EH (cell line): ENCODE measurements around the gene EXOG.

Source experiments
- DNase-seq: peaks from one replicate; pipeline ENCODE4 v3.0.0-alpha.2; 2015; ENCODE audit warnings: low read depth

EXOG gene

GRCh38 chr3:38510631-38511030 lies 14.5 kb downstream of the EXOG start:
- DNase-seq: no peak

DNA sequence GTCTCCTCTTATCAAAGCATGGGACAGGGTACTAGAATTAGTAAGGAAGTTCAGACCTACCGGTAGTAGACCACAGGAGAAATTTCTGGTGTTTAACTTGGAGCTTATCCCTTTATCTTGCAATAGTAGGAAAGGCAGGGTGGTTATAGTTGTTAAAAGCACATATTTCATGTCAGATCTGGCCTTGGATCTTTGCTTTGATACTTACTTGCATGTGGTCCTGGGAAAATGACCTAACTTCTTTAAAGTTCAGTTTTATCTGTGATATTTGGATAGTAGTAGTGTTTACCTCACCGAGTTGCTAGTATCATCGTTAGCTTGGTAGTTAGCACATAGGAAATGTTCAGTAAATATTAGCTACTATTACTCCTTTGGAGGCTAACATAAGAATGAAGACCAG lies 15.4 kb downstream of the EXOG start:
- no peak for DNase-seq

- no peak for DNase-seq
These were observed 19.2 kb downstream of the EXOG start for GRCh38 chr3:38515367-38515766.

DNA sequence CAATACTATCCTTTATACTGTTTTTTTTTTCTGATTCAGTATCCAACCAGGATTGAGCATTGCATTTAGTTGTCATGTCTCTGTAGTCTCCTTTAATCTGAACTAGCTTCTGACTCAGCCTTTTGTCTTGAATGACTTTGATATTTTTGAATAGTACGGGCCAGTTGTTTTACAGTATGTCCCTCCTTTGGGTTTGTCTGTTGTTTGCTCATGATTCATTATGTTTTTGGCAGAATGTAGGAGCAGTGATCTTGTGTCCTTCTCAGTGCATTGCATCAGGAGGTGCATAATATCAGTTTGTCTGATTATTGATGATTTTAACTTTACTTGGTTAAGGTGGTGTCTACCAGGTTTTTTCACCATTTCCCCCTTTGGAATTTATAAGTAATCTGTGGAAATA lies 20.5 kb downstream of the EXOG start:
- DNase-seq: no peak

DNA sequence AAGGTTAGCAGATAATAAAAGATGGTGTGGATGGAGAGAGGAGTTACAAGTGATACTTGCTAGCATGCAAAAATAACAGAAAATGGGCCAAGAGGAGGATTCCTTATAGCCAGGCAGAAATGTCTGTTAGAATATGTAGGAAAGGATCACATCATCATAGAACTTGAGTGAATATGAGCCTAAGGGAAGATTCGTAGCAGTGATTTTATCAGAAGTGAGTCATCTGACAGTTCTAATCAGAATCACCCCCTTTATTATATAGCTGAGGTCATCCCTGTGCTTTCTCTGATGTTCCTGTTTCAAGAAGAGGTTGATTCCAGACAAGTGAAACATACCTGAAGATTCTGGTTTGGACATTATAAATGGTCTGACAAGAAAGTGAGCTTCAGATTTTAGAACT lies 22.9 kb downstream of the EXOG start:
- peak; percentile 87 for DNase-seq

- DNase-seq: no peak
These were observed 23.5 kb downstream of the EXOG start for GRCh38 chr3:38519651-38520050.

GRCh38 chr3:38521391-38521987 lies 25.3 kb downstream of the EXOG start:
- peak; percentile 66 for DNase-seq

DNA sequence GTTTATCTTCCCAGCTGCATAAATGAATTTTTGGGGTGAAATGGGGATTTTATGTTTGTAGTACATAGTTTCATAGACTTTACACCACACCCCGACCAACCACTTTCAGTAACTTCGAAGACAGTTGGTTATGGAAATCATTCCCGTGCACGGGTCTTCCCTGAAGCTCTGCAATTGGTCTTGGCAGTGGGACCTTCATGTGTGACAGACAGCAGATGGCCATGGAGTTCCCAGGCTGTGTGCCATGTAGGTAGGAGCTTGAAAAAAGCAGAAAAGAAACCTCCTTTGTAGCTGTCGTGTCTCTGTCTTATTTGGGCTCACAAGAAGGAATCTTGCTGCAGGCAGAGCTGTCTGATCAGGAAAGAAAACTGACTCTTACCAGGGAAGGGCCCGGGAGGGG lies 25.9 kb downstream of the EXOG start:
- DNase-seq: no peak

GRCh38 chr3:38524141-38524739 lies 28.1 kb downstream of the EXOG start:
- DNase-seq: peak; percentile 60

GRCh38 chr3:38526792-38527191 lies 30.7 kb downstream of the EXOG start:
- no peak for DNase-seq

GRCh38 chr3:38528457-38528856 lies 32.3 kb downstream of the EXOG start:
- DNase-seq: no peak

DNA sequence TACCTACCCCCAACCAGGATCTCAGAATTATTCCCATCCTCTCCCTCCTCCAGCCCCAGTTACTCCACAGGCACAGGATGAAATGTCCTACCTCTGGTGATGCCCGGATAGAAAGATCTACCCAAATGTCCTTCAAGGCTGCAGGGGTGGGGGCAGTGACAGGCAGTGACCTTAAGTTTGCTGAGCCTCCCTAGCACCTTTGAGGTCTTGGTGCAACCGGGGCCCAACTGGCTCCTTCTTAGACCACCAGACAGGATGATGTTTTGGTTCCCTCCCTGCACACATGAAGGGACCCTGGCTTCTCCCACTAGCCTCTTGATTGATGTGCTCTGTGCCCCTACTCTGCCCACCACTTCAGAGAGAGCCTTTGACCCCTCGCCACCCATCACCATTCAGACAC lies 36.4 kb downstream of the EXOG start:
- DNase-seq: no peak

DNA sequence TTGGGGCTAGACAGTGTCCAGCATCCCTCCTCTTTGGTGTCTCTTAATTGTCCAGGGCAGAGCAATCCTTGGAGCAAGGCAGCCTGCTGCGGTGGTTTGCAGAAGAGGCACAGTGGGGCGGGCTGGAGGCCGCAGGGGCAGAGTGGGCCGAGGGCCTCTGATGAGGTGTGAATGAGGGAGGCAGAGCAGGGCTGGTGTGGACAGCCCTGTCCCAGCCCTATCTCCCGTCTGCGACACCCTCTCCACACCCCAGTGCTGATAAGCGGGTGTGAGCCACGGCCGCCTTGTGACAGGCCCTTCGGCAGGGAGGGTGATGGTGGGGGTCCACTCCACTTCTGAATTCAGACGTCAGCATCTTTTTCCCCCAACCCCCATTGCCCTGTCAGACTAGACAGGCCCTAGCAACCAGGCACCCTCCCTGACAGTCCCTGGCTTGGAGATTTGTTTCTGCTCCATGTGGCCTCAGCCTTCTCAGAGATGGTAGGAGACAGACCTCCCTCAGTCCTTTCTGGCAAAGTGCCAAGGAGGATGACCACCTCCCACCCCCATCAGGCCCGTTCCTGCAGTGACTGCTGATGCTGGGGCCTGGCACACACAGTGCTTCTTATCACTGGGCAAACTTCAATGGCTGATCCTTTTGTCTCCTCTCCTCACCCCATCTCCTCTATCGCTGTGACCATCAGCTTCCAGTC lies 37.3 kb downstream of the EXOG start:
- DNase-seq: no peak

DNA sequence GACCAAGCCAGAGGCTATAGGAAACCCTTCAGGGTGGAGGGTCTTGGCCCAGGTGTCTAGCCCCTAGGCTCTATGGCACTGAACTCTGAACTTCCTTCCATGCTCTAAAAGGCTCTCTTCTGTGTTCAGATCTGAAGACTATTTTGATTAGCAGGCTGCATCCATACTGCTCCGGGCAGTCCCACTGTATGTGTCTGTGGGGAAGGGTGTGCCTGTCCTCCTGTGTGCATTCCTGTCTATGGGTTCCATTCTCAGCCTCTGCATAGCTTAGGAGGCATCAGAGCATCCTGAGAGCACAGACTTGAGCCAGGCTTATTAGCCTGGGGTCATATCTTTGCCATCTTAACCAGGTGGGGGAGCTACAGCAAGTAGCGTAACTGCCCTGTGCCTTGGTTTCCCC lies 38.0 kb downstream of the EXOG start:
- DNase-seq: no peak

DNA sequence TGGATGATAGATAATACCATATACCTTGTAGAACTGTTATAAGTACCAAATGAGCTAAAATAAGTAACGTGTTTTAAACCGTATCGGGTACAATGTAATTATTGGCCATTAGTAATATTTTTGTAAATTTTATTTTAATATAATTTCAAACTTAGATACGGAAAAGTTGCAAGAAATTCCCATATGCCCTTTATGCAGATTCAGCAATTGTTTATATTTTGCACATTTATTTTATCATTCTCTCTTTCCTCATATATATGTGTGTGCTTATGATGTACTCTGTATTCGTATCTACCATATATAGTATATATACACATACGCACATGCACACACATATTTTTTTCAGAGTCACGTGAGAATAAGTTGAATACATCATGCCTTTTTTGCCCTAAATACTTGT lies 38.5 kb downstream of the EXOG start:
- no peak for DNase-seq

- no peak for DNase-seq
These were observed 40.5 kb downstream of the EXOG start for GRCh38 chr3:38536671-38537070.

DNA sequence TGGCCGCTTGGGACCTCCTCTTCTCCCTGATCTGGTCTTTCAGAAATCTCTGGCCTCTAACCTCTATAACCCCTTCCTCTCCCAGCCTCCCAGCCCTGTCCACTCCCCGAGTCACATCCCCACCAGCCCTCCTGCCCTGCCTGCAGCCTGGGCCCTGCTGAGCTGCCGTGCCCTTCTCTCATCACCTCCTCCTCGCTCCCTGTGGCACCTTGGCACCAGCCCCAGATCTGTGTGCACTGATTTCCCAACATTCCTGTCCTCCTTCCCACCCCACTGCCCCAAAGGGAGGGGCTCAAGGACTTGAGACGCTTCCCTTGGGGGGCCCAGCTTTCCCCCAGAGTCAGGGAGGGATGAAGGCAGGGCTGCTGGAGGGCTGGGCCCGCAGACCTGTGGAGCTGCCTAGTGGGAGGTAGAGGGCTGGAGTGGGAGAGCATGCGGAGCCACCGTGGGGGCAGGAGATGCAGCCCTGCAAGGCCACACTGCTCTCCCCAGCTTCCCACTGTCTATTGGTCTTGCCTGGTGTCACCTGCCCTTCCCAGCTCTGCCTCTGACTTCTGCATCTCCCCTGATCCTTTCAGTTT lies 42.7 kb downstream of the EXOG start:
- no peak for DNase-seq

DNA sequence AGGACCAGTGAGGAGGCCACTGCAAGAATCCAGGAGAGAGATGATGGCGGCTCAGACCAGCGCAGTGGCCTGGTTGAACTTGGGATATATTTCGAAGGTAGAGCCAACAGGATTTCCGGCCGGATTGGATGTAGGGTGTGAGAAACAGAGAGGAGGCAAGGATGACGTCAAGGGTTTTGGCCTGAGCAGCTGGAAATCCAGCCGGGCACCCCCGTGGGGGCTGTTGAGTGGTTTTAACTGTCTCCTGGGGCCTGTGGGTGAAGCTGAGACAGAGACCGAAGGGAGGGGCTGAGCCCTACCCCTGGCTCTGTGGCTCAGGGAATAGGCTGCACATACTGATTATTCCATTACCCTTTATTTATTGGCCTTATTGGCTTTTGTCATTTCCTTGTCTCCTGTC lies 45.7 kb downstream of the EXOG start:
- DNase-seq: no peak

DNA sequence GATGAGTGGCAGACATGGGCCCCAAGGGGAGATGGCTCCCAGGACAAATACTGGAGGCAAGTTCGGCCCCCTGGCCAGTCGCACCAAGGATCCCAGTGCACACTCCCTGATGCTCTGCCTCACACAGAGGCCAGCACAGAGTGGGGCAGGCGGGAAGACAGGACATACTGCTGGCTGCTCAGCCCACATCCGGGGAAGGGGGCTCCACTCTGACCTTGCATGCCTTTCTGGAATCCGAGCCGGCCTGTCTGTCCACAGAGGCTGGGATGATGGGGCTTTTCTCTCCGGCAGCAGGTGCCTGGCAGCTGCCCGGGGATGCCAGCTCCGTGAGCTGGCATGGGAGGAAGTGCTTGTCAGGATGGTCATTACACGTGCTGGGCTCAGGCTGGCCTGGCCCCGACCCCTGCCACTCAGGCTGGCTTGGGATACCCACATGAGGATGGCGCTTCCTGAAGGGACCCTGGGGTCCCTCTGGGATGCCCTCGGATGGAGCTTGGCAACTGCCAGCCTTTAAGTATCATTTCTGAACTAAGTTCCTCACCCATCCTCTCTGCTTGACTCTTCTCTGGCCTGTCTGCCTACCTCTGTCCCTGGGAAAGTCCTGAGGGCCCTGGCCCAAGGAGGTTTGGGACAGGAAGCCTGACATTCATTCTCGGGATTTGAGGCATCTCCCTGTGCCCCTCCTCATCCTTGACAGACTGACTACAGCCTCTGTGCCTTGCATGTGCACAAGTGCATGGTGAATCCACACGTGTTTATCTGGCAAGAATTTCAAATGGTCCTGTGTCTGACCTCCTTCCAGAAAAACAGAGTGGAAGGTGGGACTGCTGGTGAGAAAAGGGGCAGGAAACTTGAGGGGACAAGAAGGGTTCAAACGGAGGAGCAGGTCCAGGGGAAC lies 46.5 kb downstream of the EXOG start:
- peak; percentile 23 for DNase-seq

GRCh38 chr3:38543586-38543985 lies 47.4 kb downstream of the EXOG start:
- DNase-seq: peak; percentile 6

- DNase-seq: no peak
These were observed 48.8 kb downstream of the EXOG start for GRCh38 chr3:38544926-38545325.

DNA sequence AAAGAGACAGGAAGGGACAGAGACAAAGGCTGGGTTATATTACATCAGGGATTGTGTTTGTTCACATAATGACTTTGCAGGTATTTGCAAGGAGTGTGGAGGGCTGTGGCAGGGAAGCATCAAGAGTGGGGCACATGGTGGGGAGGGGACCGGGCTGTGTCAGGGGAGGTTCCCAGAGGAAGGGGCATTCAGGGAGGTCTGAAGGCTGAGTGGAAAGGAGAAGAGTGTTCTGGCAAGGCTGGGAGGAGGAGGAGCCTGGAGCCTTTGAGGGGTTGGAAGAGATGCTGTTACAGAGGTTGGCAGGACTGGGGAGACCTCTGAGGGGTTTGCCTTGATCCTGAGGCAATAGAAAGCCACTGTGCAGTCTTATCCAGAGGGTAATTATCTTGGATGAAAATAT lies 49.4 kb downstream of the EXOG start:
- no peak for DNase-seq
